Myometrial cell (primary cell): ENCODE data around the gene GPR153. TPM values are rescaled to one million over a fixed set of nuclear protein-coding genes. Genes with fewer than 3 reads are reported as not detected.

Source experiments
- total RNA-seq: library from RNA; depleted of rRNA; stranded (reverse); fragments of >200 nt; gene quantifications from 2 replicates; pipeline ENCODE4 v1.2.3, GENCODE V29; 2015

GPR153 gene
- total RNA-seq, result 3.7 and 7.2 TPM in 2 replicates

DNA sequence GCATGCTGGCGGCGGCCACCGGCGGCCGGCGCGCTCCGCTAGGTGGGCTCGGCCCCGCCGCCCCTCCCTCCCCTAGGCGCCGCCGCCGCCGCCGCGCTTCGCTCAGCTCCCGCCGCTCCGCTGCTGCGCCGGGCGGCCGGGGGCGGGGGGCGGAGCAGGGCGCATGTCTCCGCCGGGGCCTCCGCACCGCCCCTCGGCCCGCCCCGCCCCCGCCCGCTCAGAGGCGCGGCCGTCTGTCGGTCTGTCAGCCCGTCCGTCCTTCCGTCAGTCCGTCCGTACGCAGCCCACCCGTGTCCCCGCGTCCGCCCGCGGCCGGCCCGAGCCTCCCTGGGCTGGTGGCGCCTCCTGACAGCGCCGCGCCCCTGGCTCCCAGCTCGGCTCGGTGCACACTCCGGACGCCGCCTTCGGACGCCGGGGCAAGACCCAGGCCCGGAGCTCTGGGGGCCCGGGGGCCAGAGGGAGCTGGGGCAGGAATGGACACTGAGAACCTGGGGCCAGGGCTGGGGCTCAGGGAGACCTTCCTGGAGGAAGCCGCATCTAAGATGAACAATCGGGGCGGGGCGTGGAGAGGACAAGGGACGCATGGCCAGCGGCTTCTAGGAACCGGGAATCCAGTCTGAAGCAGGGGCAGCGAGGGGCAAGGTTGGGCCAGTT, at the start of gene GPR153:
Gene GPR153, minus strand, starts transcription at position 138 of the 654 bp plus-strand sequence. CDS start 6,193 bp downstream, outside the sequence.

GRCh38 chr1:6243993-6244392, 16.9 kb downstream of the GPR153 start, which contains the start of gene HES3:
Gene HES3, plus strand, starts transcription at chr1:6244179. Its CDS starts 187 bp downstream, at chr1:6244366.

DNA sequence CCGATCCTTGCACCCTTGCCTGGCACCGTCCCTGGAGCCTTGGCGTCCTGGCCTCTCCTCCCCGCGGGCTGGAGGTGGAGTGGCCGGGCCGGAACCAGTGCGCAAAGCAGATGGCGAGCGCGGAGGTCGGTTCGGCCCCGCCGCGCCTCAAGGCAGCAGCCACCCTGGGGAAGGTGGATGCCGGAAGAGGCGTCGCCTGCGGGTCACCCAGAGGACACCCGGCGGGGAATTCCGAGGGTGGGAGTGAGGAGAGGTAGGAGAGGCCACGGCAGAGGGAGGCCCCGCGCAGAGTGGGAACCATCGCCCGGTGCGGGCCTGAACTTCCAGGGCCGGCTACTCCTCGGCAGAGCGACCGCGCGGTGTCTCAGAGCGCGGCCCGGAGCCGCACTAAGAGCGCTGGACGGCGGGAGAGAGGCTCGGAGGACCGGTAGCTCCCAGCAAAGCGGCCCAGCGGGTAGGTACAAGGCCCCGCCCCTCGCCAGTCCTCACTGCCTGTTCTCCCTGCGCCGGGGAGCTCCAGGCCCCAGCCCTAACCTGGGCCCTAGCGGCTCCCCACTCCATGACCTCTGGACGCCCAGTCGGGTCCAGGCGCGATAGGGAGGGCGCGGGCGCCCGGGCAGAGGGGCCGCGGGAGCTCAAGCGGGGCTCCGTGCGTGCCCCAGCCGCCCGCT, 54.9 kb downstream of the GPR153 start, which contains the start of gene RNF207:
Gene RNF207, plus strand, starts transcription at position 271 of the 671 bp plus-strand sequence. CDS start 417 bp downstream, outside the sequence.

DNA sequence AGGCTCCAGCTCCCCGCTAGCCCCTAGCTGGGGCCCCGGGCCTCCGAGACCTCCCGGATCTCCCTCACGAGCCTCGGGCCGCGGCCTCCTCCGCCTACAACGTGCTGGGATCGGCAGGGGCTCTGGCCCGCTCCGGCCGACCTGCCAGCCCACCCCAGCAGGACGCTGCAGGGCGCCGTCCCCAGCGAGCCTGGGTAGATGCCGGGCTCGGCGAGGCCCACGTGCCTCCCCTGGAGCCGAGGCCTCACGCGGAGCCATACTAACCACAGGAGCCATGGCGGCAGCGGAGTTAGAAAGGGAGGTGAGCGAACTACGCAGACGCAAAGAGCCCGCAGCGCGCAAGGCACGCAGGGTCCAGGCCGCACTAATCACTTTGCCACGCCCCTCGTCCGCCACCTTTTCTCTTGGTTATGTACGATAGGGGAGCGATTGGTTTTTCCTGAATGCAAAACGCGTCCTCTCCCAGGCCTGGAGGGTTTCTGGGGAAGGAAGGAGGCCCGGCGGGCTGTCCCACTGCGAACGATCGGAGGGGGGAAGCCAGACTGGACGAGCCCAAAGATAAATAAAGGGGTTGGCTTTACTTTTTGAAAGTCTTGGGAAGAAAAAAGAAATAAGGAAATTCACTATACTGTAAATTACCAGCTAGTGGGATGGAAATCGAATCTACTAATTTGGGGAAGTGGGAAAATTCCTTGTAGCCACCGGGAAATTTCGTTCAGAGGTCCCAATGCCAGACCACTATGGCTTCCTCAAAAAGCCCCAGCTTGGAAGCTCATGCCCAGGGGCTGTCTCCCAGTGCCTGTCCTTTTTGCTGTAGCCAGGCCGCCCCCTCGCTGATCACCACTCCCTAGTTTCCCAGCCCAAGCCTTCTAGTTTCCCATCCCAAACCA, 61.4 kb downstream of the GPR153 start, which contains the start of gene RPL22:
Gene RPL22, minus strand, starts transcription at position 298 of the 890 bp plus-strand sequence. Its CDS starts 22 bp downstream, at position 276.

Other genes starting within 250 kb of the GPR153 start
- gene KCNAB2, start 215.2 kb downstream of the GPR153 start, total RNA-seq, result 7.1 and 8.4 TPM in 2 replicates
- gene CHD5, start 80.8 kb downstream of the GPR153 start, total RNA-seq, result not detected in 2 replicates
- gene RPL22, start 61.5 kb downstream of the GPR153 start, total RNA-seq, result 101 and 133 TPM in 2 replicates
- gene RNF207, start 55.0 kb downstream of the GPR153 start, total RNA-seq, result 12.6 and 20.2 TPM in 2 replicates
- gene ICMT, start 25.1 kb downstream of the GPR153 start, total RNA-seq, result 89.7 and 90.7 TPM in 2 replicates
- gene HES3, start 16.9 kb downstream of the GPR153 start, total RNA-seq, result not detected in 2 replicates
- gene ACOT7, start 132.7 kb upstream of the GPR153 start, total RNA-seq, result 53.9 and 82.7 TPM in 2 replicates
- not detected in 2 replicates for gene HES2, start 158.8 kb upstream of the GPR153 start, total RNA-seq
- gene ESPN, start 163.7 kb upstream of the GPR153 start, total RNA-seq, result not detected in 2 replicates
- gene TNFRSF25, start 205.1 kb upstream of the GPR153 start, total RNA-seq, result 1.8 and 2.0 TPM in 2 replicates
- 8.5 and 8.9 TPM in 2 replicates for gene PLEKHG5, start 230.6 kb upstream of the GPR153 start, total RNA-seq